Measurements from ENCODE around the gene CCBE1.

The CCBE1 gene

DNA sequence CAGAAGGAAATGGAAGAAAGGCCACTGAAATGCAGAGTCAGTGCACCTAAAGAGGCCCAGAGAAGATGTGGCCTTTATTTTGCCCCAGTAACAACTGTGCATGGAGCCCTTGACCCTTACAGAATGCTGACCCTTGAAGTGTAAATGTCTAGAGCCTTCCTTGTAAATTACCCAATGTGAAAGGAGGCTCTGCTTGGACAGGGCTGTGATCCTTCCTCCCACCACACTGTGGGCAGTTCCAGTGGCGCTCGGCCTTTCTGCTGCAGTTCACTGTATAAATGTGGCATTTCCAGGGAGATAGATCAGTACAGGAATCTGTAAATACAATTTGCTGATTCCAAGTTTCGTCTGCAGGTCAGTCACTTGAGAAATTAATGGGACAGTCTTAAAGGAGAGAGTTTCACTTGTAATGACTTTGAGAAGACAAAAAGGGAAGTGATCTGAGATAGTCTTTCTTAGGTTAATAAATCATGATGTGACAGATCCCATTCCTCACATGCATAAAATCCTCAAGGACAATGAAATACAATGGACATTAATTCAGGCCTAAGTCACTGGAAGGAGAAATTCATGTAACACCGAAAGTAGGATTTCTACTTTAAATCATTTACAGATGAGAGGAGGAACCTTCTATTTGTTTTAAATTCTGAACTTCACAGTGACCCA is 204.3 kb downstream of the CCBE1 start:
- DNase-seq (ENCODE audit: low read depth): no peak

DNA sequence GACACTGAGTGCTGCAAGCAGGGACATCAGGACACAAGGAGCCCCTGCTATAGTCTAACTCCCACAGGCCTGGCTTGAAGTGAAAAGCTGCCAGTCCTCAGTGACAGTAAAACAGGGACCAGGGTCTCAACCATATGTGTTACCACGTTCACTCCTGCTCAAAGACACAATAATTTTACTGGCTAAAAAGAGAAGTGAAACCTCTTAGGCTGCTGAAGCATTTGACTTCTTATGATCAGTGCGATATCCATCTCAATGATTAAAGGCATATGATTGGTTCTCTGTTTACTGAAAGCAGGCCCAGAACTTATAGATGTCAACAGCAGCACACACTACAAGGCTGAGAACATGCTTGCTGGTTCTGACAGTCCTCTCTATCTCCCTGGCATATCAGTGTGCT is 208.3 kb downstream of the CCBE1 start:
- DNase-seq (ENCODE audit: low read depth): no peak

DNA sequence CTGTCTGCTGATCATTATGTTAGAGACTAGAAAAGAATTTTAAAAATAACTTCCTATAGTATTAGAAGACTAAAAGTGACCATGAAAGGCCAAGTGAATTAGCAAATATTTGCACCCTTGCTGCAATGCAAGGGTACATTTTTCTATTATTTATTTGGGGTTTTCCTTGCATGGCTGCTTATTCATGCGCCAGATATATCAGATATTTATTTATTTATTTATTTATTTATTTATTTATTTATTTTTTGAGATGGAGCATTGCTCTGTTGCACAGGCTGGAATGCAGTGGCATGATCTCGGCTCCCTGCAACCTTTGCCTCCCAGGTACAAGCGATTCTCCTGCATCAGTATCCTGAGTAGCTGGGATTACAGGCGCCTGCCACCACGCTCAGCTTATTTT is 211.8 kb downstream of the CCBE1 start:
- DNase-seq (ENCODE audit: low read depth): no peak

DNA sequence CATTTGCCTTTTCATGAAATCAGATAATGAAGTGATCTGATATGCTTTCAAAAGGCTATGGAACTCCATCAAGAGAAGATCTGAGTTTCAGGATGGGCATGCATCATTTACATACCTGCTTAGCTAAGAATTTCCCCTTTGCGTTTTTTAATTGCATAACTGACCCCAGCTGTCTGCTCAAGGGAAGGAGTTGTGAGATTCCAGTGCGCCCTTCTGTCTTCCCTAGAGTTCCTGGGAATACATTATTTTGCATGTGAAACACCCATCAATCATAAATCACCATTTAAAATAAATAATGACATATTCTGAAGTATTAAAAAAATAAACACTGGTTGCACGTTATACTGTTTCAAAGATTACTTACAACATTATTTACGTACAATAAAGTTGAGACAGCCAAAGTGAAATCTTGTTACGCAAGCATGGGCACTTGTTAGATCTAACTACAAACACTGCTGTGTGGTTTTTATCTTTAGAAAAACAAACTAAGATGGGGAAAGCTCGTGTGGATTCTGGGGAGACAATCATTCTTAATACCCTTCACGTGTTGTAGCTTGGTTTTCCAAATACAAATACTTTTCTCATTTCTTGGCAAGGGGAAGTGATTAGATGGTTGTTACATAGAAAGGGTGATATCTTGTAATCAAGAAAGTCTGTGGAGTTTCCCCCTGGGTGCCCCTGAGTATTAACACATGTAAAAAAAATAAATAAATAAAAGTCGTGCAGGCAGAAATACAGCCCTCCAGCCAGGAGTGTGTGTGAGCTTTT is 212.5 kb downstream of the CCBE1 start:
- no peak for DNase-seq (ENCODE audit: low read depth)

DNA sequence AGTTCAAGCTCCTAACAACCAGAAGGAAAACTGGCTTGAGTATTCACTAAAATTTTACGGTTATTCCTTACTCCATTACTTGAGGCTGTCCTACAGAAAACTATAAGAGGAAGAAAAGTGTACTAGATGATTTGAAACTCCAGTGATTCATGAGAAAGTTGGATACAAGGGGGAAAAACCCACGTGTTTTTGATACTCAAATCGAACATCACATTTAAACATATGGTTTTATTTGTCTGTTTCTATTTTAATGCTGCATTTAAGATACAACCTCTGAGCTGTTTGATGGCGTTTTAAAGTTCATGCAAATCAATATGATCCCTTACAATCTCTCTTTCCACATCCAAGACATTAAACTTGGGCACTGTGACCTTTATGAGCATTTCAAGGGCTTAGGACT is 213.1 kb downstream of the CCBE1 start:
- no peak for DNase-seq (ENCODE audit: low read depth)

DNA sequence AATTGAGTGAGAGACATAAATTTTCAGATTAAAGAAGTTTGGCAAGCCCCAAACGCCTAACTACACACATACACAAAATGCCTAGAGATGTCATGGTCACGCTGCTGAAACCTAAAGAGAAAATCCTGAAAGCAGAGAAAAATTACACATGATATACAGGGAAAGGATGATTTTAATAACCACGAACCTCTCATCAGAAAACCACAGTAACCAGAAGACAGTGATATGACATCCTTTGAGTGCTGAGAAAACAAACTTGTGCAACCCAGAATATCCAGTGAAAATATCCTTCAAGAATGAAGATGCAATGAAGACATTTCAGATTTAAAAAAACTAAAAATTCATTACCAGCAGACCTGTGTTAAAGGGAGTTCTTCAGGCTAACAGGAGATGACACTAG is 215.8 kb downstream of the CCBE1 start:
- no peak for DNase-seq (ENCODE audit: low read depth)

DNA sequence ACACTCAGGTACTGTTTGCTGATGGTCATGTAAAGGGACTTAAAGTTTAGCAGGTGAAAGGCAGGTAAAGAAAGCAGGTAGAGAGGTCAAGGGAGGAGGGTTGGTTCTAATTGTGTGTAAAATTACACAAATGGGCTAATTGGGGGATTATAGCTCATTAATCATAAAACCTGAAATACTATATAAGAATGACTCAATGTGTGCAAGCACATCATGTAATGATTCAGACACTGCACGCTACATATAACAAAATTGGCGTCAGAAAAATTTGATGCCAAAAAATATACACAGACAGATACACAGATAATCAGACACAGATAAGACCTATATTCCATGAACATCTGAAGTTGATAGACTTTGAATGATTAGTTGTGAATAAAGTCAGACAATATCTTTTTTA is 217.4 kb downstream of the CCBE1 start:
- no peak for DNase-seq (ENCODE audit: low read depth)

DNA sequence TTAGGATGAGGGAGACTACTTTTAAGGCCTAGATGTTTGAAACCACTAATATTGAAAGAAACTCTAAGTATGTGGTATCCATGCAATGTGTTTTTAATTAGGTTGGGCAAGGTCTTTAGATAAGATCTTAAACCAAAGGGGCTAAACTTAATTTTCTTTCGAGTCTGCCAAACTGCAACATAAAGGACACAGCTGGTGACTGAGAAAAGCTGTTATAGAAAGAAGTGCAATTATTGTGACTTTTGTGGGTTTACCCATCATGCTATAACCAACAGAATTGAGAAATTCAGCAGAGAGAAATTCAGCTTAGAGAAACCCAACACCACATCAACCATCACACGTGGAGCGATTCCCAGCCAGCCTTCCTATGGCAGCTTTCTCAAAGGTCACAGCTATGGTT is 218.6 kb downstream of the CCBE1 start:
- DNase-seq (ENCODE audit: low read depth): no peak

DNA sequence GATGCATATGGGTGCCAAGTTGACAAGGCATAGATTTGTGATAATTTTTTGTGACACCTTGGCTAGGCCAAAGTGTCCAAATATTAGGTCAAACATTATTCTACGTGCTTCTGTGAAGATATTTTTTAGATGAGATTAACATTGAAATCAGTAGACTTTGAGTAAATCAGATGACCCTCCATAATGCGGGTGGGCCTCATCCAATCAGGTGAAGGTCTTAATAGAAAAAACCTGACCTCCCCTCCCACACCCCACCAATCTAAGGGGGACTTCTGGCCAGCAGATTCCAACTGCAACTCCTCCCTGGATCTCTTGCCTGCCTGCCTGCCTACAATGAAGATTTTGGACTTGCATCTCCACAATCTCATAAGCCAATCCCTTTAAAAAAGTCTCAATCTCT is 219.4 kb downstream of the CCBE1 start:
- DNase-seq (ENCODE audit: low read depth): no peak

DNA sequence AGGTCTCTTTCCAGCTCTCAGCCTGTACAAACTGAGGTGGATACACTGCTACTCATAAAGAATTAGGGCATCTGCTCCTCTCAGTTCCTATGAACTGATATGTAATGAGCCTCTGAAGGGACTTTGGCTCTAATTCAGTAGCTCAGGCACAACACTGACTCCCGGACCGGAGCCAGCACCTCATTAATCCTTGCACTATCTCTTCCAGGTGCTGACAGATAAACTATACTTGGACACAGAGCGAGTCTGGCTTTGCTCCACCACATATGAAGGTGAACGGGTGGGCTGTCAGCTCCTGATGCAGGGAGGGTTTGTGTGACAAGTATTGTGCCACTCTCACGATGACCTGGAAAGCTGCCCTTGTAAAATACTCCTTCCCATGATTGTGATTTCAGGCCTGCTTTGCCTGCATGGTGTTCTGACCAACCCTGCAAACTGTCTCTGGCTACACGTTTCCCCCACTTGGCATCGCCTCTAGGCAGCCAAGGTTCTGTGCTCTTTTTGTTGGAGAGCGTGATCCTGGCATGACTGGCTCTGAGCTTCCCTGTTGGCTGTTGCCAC is 226.6 kb downstream of the CCBE1 start:
- no peak for DNase-seq (ENCODE audit: low read depth)

DNA sequence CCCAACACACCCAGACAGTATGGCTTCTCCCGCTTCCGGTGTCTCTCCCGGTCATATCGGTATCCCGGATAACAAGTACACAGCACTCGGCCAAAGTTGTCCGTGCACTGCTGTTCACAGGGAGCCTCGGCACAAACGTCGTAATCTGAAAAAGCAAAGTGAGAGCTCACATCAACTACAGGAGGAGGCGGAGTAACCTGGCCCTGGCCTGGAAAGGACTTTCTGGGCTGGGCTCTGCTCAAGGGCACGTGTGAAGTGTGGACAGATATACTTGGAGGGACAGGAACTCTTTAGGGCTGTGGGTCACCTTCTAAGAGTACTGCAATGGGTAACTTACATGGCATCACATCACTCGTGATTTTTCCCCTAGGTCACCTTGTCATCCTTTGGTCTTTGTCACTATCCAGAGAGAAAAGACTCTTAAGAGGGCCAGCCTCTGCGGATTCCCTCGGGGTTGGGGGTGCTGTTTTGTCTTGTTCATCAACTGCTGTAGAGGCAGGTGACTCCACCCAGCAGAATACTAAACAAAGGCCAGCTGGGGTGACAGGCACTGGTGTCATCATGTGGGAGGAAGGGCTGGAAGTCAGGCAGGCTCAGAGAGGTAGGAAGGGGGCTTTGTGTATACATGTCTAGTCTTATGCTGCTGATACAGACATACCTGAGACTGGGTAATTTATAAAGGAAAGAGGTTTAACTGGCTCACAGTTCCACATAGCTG is 227.6 kb downstream of the CCBE1 start:
- DNase-seq (ENCODE audit: low read depth): no peak

DNA sequence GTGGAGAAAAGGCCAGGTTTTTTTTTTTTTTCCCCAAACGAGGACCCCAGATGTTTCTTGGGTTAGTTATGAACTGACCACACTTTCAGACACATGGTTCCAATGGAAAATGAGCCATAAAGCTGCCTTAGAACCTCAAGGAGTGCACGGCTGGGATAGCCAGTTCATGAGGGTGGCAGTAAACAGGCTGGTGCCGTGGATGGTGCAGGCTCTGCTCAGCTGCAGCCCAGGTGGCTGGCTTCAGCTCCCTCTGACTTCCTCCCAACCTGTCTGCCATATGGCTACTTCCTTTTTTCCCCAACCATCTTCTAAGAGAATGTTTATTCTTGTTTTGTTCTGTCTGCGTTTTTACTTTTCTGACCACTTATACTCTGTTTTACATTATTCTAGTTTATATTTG is 228.4 kb downstream of the CCBE1 start:
- DNase-seq (ENCODE audit: low read depth): no peak

DNA sequence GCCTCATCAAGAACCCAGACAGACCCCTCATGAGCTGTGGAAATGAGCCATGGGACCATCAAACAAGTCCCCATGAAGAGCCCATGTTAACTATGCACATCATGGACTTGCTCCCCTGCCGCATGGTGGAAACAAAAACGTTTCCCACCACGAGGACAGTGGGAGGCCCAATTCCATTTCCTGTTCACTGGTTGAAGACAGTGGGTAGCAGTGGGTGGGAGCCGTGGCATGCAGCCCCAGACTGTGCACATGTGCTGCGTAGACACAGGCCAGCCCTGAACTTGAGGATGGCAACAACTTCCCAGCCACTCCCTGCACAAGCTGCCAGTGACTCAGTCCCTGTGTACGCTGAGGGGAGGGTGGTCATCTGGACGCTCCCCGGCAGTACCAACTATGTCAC is 229.7 kb downstream of the CCBE1 start:
- DNase-seq (ENCODE audit: low read depth): no peak

DNA sequence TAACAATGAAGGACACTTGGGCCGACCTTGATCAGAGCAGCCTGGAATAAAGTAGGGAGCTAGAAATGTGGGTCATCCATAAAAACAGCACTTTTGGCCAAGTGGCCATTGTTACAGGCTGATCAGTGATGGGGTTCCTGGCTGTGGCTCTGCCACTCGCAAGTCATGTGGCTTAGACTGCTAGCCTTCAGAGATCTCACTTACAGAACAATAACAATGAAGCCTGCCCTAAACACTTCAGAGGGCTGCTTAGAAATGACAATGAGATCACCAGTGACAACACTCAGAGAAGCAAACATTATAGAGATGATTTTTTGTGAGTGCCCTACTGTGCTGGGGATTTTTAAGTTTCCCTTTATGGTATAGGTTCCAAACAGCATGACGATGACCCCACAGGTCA is 230.2 kb downstream of the CCBE1 start:
- DNase-seq (ENCODE audit: low read depth): no peak

DNA sequence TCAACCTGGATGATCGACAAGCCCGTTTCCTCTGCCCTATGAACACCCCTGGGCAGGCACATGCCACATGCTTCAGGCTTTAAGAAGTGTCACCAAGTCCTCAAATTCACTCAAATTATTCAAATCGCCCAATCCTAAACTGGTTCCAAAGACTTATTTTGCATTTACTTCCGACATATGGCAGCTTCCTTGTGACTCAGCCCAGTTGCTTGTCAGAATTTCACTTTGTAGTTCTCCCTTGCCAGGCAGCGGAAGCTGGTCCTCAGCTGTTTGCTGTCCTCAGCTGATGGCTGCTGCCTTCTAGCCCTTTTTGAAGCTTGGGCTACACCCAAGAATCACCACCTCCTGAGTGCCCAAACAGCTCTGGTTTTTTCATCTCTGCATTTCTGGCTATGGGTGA is 232.7 kb downstream of the CCBE1 start:
- DNase-seq (ENCODE audit: low read depth): no peak

DNA sequence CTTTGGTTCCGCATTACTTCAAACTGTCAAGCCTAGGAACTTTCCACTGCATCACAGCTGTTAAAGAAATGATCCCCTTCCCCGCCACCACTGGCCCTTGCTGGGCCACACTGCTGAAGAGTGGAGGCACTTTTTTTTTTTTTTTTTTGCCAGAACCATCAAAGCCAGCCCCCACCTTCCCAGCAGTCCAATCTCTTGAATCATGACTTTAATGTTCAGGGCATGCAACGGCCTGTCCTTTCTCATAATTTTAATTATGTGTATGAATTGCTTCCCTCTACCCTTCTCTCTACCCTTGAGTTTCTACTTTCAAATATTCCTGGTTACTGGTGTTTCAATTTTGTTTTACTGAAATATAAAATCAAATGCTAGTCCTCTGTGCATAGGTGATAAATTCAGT is 236.1 kb downstream of the CCBE1 start:
- no peak for DNase-seq (ENCODE audit: low read depth)

DNA sequence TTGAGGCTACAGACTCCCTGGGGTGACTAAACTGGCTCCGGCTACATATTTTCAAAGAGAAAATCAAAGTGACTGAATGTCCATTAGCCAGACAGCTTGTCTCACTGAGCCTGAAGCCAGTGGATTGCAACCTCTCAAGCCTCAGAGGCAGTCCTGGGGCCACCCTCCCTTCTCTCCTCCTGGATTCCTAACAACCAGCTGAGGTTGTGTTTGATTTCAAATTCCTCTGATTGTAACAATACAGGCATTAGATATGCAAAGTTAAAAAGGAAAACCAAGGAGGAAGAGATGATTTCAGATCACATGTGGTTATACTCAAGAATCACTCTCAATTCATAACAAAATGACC is 237.2 kb downstream of the CCBE1 start:
- DNase-seq (ENCODE audit: low read depth): no peak

DNA sequence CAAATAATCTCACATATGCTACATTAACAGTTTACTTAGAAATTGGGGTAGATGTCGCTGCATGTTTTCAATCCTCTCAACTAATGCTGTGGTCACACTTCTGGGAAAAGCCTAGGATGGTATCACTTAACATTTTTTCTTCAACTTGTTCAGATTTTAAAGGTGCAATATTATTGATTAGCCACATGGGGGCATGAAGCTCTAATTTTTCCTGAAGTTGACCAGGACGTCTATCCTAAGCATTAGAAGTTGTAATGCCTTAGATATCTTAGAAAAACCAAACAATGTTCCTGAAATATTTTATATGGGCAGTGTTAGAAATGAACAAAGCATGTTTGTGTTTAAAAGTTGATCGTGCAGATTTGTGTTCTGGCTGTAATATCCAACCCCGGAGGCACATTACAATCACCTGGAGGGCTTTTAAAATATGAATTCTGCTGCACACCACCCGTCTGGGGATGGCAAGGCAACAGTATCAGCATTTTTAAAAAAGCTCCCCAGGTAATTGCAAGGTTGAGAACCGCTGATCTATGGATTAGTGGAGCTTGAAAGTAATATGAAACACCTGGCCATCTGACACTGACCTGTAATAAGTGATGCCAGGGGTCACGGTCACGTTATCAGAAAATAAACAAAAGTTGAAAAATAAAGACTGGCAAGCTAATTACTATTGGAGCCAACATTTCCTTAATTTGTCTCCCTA is 237.7 kb downstream of the CCBE1 start:
- no peak for DNase-seq (ENCODE audit: low read depth)

DNA sequence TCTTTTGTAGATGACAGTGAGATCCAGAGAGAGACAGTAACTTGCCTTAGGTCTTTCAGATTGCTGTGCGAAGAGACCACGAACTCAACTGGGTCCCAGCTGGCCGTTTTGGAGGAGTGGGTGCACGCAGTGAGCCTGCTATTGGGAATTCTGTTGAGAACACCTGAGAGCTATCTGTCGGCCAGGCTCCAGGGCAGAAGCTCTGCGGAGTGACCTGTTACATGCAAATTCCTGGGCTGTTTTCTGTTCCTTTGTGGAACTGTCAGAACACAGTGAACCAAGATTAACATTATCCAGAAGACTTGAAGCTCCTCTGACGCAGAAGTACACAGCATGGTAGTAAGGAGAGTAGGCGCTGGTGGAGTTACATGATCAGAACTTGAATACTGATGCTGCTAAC is 238.6 kb downstream of the CCBE1 start:
- DNase-seq (ENCODE audit: low read depth): no peak

DNA sequence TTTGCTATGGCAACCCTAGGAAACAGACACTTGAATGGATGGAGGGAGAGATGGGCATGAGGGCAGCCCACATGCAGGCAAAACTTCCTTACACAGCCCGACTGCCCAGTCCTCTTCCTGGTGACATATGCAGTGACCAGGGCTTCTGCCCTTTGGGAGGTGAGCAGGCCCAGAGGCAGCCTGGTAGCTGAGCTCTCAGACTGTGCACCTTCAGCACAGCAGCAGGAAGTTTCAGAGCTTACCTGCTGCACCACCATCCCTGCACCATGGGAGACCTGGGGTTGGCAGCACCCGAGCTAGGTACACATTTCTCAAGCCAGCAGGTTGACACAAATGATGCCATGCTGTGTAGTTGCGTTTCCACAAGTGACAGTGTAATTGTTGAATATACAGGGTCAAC is 240.6 kb downstream of the CCBE1 start:
- no peak for DNase-seq (ENCODE audit: low read depth)

DNA sequence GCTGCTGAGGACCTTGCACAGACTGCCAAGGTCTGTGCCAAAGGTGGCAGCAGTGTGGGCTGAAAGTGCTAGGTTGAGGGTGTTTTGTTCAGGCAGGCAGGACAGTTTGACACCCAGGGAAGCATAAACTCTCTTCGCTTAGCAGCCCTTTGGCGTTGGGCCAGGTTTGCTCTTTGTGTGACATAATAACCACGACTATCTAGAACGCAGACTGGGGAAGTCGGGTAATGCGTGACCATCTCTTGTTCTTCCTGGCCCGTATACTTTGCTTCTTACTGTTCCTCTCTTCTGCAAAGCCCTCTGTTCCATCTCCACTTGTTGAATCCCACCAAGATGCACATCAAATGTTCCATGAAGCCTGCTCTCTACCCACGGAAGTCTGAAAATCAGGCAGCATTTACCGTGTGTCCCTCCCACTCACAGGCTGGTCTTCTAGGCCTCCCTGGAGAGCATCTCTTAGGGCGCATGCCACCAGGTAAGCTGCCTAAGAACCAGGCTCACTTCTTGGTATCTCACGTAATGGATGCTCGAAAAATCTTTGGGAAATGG is 241.4 kb downstream of the CCBE1 start:
- DNase-seq (ENCODE audit: low read depth): no peak
